ENCODE results near the gene RPS21. TPM values are rescaled to one million over a fixed set of nuclear protein-coding genes. Genes with fewer than 3 reads are reported as not detected.
A peak's percentile ranks its signal among the peaks of the same experiment; 100 is the strongest.

The RPS21 gene
- total RNA-seq, 2 donors from 2014 or later, result 1,025 to 2,724 TPM

DNA sequence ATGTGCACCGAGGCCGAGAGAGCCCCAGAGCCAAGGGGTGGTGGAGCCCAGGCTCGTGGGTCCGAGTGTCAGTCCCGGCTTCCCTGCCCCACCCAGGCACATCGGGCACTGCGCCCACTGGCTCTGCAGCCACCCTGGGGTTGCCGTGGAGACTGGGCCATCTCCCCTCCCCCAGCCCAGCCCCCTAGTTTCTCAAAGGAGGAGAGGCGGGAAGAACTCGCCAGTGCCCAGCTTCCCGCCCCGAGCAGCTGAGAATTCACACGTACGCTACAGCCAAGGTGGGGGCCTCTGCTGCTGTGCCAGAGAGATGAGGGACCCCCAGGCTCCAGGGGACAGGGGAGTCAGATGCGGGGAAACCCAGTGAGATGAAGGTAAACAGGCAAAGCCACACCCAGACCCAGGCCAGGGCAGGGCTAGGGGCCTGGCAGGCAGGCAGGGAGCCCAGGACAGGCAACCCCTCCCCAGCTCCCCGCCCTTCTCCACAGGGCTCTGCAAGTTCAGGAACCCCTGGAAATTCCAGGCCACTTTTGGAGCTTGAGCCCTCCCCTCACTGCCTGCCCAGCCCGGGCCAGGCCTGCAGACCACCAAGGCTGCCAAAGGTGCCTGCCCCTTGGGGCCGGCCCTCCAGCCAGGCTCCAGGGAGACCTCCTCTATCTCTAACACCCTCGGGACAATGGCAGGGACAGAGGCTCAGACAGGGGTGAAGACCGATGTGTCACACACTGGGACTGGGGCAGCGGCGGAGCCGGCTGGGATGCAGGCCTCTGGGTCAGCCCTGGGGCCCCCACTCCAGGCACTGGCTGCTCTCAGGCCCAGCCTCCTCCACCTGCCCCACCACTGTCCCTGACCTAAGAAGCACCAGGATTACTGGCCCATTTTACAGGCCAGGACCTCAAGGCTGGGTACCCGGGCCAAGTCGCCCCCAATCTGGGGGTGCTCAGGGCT lies 25.8 kb upstream of the RPS21 start:
- no peaks in the 10 kb centered on the region for H3K9me3 ChIP-seq
- peak overlapping the region; percentile 40 to 95 for H3K27ac ChIP-seq
- TF ChIP-seq, protein P1, sequence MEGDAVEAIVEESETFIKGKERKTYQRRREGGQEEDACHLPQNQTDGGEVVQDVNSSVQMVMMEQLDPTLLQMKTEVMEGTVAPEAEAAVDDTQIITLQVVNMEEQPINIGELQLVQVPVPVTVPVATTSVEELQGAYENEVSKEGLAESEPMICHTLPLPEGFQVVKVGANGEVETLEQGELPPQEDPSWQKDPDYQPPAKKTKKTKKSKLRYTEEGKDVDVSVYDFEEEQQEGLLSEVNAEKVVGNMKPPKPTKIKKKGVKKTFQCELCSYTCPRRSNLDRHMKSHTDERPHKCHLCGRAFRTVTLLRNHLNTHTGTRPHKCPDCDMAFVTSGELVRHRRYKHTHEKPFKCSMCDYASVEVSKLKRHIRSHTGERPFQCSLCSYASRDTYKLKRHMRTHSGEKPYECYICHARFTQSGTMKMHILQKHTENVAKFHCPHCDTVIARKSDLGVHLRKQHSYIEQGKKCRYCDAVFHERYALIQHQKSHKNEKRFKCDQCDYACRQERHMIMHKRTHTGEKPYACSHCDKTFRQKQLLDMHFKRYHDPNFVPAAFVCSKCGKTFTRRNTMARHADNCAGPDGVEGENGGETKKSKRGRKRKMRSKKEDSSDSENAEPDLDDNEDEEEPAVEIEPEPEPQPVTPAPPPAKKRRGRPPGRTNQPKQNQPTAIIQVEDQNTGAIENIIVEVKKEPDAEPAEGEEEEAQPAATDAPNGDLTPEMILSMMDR (IDR thresholded peaks at IDR 0.05), result no peak
- ATAC-seq (ENCODE audit: insufficient number of reproducible peaks, low FRiP score, low read depth), result no peak
- no peaks in the 10 kb centered on the region for H3K36me3 ChIP-seq
- H3K27me3 ChIP-seq (replicated peaks; ENCODE audit: insufficient read depth), result no peaks in the 10 kb centered on the region
- H3K4me1 ChIP-seq (ENCODE audit: control insufficient read depth in 1 of 2, low read depth in 2 of 2), result peaks cover 69 to 95% of the 10 kb centered on the region in 2 donors
- H3K4me3 ChIP-seq, result no peak overlapping the region
- DNase-seq (ENCODE audit: low spot score), result no peak

DNA sequence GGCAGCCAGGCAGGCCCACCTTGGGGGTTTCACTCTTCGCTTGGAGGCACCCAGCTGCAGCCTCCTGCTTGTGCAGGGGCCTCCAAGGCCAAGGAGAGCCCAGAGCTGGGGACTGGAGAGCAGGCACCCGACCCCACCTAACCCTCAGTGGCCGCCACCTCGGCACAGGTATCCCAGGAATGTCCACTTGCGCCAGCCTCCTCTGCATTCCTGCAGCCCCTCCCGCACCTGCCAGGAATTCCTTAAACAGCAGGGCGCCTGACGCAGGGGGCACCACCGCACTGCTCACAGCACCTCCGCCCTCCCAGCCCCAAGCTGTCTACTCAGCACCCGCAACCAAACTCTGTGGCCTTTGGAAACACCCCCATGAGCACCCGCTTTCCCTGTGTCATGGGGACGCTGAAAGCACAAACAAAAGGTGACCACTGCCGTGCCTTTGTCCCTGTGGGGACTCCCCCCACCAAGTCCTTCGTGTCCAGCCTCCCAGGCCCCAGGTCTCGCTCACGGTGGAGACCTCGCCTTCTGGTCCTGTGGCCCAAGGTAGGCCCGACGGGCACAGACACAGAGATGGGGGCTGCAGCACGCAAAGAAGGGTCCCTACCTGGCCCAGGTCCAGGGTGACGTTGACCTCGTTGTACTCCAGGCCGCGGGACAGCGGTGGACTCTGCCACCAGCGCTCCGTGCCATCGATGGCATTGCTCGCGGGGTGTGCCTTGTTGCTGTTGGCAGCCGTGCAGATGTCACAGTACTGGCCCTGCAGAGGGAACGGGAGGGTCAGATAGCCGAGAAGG lies 24.9 kb upstream of the RPS21 start:
- ATAC-seq (ENCODE audit: insufficient number of reproducible peaks, low FRiP score, low read depth) (no peak), DNase-seq (ENCODE audit: low spot score) (no peak)
- H3K9me3 ChIP-seq, result no peaks in the 10 kb centered on the region
- H3K36me3 ChIP-seq, result no peaks in the 10 kb centered on the region
- no peaks in the 10 kb centered on the region for H3K27me3 ChIP-seq (replicated peaks; ENCODE audit: insufficient read depth)
- H3K4me3 ChIP-seq, result peak overlapping the region; percentile 16
- TF ChIP-seq, protein P1 (IDR thresholded peaks at IDR 0.05), result no peak
- H3K4me1 ChIP-seq (ENCODE audit: control insufficient read depth in 1 of 2, low read depth in 2 of 2), result peaks cover 62 to 90% of the 10 kb centered on the region in 2 donors
- H3K27ac ChIP-seq, result peak overlapping the region; percentile 40 to 95

DNA sequence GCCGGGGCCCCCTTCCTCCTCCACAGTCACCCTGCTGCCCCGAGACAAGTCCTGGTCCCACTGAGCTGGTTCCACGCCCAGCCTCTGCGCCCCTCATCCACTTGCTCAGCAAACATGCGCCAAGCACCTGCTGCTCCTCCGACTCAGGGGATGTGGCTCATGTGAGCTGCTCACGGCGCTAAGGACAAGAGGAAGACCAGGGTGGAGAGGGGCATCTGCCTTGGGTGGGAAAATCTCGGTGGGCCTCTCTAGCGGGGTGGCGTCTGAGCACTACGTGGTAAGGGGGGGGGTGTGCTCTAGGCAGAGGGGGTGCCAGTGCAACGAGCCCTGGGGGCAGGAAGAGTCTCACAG lies 24.3 kb upstream of the RPS21 start:
- H3K4me3 ChIP-seq, result peak overlapping the region; percentile 16
- ATAC-seq (ENCODE audit: insufficient number of reproducible peaks, low FRiP score, low read depth) (no peak), DNase-seq (ENCODE audit: low spot score) (no peak)
- H3K9me3 ChIP-seq, result no peaks in the 10 kb centered on the region
- TF ChIP-seq, protein P1 (IDR thresholded peaks at IDR 0.05), result no peak
- no peaks in the 10 kb centered on the region for H3K27me3 ChIP-seq (replicated peaks; ENCODE audit: insufficient read depth)
- peak overlapping the region; percentile 20 to 95 for H3K27ac ChIP-seq
- H3K36me3 ChIP-seq, result no peaks in the 10 kb centered on the region
- peaks cover 60 to 87% of the 10 kb centered on the region in 2 donors for H3K4me1 ChIP-seq (ENCODE audit: control insufficient read depth in 1 of 2, low read depth in 2 of 2)

DNA sequence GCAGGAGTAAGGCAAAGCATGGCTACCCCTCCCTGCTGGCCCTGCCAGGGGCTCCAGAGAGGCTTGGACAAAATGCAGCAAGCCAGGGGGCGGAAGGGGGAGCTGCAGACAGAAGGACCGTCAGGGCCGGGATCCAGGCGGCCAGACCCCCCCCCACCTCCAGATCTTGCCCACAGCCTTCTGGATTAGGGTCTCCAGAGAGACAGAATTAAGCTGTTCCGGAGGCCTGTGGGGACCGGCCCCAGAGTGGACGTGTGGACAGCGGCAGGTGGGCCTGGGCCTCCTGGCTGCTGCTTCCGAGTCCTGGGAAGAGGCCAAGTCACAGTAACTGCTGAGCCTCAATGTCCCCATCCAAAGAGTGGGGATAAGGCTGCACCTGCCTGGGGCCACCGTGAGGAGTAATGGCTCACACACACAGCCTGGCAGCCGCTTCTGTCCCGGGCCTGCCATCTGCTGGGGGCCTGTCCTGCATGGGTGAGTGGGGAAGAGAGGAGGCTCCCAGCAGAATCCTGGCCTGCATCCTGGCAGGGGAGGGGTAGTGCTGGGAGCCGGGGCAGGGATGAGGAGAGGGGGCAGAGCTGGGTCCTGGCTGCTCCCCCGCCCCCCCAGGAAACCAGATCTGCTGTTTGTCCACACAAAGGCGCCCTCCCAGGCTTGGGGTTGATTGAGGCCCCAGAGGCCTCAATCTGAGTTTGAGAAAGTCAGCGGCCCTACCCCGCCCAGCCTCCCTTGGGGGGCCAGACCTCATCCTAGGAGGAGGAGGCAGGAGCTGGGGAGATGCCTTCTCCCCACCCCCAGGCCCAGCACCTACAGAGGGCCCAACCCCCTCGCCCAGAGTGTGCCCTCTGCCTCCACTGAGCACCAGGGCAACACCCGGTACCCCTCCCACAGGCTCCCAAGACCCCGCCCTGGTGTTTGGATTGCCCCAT lies 23.6 kb upstream of the RPS21 start:
- TF ChIP-seq, protein P1 (IDR thresholded peaks at IDR 0.05), result no peak
- no peak overlapping the region for H3K4me3 ChIP-seq
- H3K9me3 ChIP-seq, result no peaks in the 10 kb centered on the region
- peak overlapping the region; percentile 20 to 95 for H3K27ac ChIP-seq
- H3K36me3 ChIP-seq, result no peaks in the 10 kb centered on the region
- no peaks in the 10 kb centered on the region for H3K27me3 ChIP-seq (replicated peaks; ENCODE audit: insufficient read depth)
- ATAC-seq (ENCODE audit: insufficient number of reproducible peaks, low FRiP score, low read depth) (no peak), DNase-seq (ENCODE audit: low spot score) (no peak)
- peaks cover 60 to 87% of the 10 kb centered on the region in 2 donors for H3K4me1 ChIP-seq (ENCODE audit: control insufficient read depth in 1 of 2, low read depth in 2 of 2)

All from thoracic aorta (tissue), 2 donors.